Activated naive CD4-positive, alpha-beta T cell treated with anti-CD3 and anti-CD28 coated beads for 36 hours (primary cell): ENCODE measurements around the gene PHLDB2. TPM values are rescaled to one million over a fixed set of nuclear protein-coding genes. Genes with fewer than 3 reads are reported as not detected.

ENCODE experiments used
- CTCF ChIA-PET: fragments of 350-600 bp; sonication (Branson Sonifier 250); formaldehyde crosslinking; loops from one replicate; lab custom pipeline; 2021; ENCODE audit warnings: antibody characterized with exemption; lab: Charles Lee
- DNase-seq: peaks from one replicate; pipeline ENCODE4 v3.0.0-alpha.2; 2020
- H3K27ac Mint-ChIP-seq: one replicate; pipeline ENCODE4 v1.8.0; 2021; ENCODE audit warnings: mild to moderate bottlenecking, mixed read lengths
- H3K27me3 Mint-ChIP-seq: one replicate; pipeline ENCODE4 v1.8.0; 2021; ENCODE audit warnings: low read depth, mixed read lengths
- H3K36me3 Mint-ChIP-seq: one replicate; pipeline ENCODE4 v1.8.0; 2021; ENCODE audit warnings: low read depth, mixed read lengths
- H3K4me1 Mint-ChIP-seq: one replicate; pipeline ENCODE4 v1.8.0; 2021; ENCODE audit warnings: low read depth, mixed read lengths
- H3K4me3 Mint-ChIP-seq: one replicate; pipeline ENCODE4 v1.8.0; 2021; ENCODE audit warnings: mild to moderate bottlenecking, moderate library complexity, mixed read lengths
- H3K9me3 Mint-ChIP-seq: one replicate; pipeline ENCODE4 v1.8.0; 2021; ENCODE audit warnings: mixed read lengths
- intact Hi-C: fragments of 100-400 bp; cut with micrococcal nuclease; formaldehyde crosslinking; loops from one replicate; pipeline ENCODE4 v1.15.1; 2023
- total RNA-seq, 2 experiments: library from RNA; stranded (reverse); gene quantifications; one replicate each; pipeline ENCODE4 v1.2.3, GENCODE V29; 2021

Gene PHLDB2
- total RNA-seq, 2 experiments from 2014 or later: 1.1 TPM

GRCh38 chr3:112018712-112019111 lies 159.6 kb downstream of the PHLDB2 start:
- Mint-ChIP-seq H3K4me3 (no peak overlapping the region), H3K27ac (no peak overlapping the region), H3K4me1 (peaks cover 7% of the 10 kb centered on the region), H3K27me3 (no peaks in the 10 kb centered on the region), H3K9me3 (no peaks in the 10 kb centered on the region), H3K36me3 (no peaks in the 10 kb centered on the region)
- intact Hi-C loops: no loop called here
- CTCF ChIA-PET: interaction anchor here (10.2 kb wide), 1 partner anchor 24 kb away, joined by 454 read pairs; the partner anchor contains the start of gene TAGLN3
- DNase-seq: no peak

GRCh38 chr3:112019716-112020115 lies 160.7 kb downstream of the PHLDB2 start:
- intact Hi-C loops: no loop called here

GRCh38 chr3:112020674-112021085 lies 161.6 kb downstream of the PHLDB2 start:
- H3K4me1 Mint-ChIP-seq: peaks cover 3% of the 10 kb centered on the region
- H3K27ac Mint-ChIP-seq: no peak overlapping the region
- no peak overlapping the region for H3K4me3 Mint-ChIP-seq
- no peak for DNase-seq
- intact Hi-C loops: no loop called here
- no peaks in the 10 kb centered on the region for H3K36me3 Mint-ChIP-seq
- no peaks in the 10 kb centered on the region for H3K9me3 Mint-ChIP-seq
- no peaks in the 10 kb centered on the region for H3K27me3 Mint-ChIP-seq
- CTCF ChIA-PET: interaction anchor here (0.7 kb wide), 1 partner anchor 180 kb away, joined by 3 read pairs; no protein-coding TSS in a partner anchor

More at GRCh38 chr3:112019716-112020115, 160.7 kb downstream of the PHLDB2 start:
- DNase-seq: no peak
- H3K27ac Mint-ChIP-seq: no peak overlapping the region
- no peaks in the 10 kb centered on the region for H3K27me3 Mint-ChIP-seq
- H3K4me3 Mint-ChIP-seq: no peak overlapping the region
- peaks cover 3% of the 10 kb centered on the region for H3K4me1 Mint-ChIP-seq
- H3K9me3 Mint-ChIP-seq: no peaks in the 10 kb centered on the region
- no peaks in the 10 kb centered on the region for H3K36me3 Mint-ChIP-seq
- CTCF ChIA-PET: interaction anchor here (10.2 kb wide), 1 partner anchor 25 kb away, joined by 454 read pairs; the partner anchor contains the start of gene TAGLN3

Other genes with a start within 250 kb of the PHLDB2 start
- gene PLCXD2, start 184.6 kb upstream of the PHLDB2 start, total RNA-seq: 10 to 100 TPM; 12.5 to 12.6 TPM
- 10 to 100 TPM; 53.1 to 54.6 TPM for gene ABHD10, start 119.8 kb downstream of the PHLDB2 start, total RNA-seq
- 1 to 10 TPM; 1.2 TPM for gene TAGLN3, start 139.7 kb downstream of the PHLDB2 start, total RNA-seq
- not detected for gene TMPRSS7, start 175.5 kb downstream of the PHLDB2 start, total RNA-seq
- gene C3orf52, start 227.1 kb downstream of the PHLDB2 start, total RNA-seq: 1 to 10 TPM; 3.1 to 3.8 TPM